Esophagus squamous epithelium (tissue), 4 donors: Measurements from ENCODE around the gene ARHGAP26.

Source experiments
- POLR2A ChIP-seq, 4 donors: fragments of 450-650 bp; IDR thresholded peaks; one replicate each; pipeline ENCODE4 v1.6.1; 2017; ENCODE audit warnings: antibody characterized with exemption in 4 of 4, mild to moderate bottlenecking in 4 of 4, moderate library complexity in 3 of 4
- TF ChIP-seq, protein P1 (sequence below), 6 experiments: fragments of 450-650 bp in 4 of 6; fragments of 200-600 bp in 2 of 6; sonication (generic) in 2 of 6; IDR thresholded peaks; one replicate each; pipeline ENCODE4 v1.5.1; 2016 to 2019; ENCODE audit warnings: antibody characterized with exemption in 6 of 6, mild to moderate bottlenecking in 4 of 6, moderate library complexity in 4 of 6

DNA sequence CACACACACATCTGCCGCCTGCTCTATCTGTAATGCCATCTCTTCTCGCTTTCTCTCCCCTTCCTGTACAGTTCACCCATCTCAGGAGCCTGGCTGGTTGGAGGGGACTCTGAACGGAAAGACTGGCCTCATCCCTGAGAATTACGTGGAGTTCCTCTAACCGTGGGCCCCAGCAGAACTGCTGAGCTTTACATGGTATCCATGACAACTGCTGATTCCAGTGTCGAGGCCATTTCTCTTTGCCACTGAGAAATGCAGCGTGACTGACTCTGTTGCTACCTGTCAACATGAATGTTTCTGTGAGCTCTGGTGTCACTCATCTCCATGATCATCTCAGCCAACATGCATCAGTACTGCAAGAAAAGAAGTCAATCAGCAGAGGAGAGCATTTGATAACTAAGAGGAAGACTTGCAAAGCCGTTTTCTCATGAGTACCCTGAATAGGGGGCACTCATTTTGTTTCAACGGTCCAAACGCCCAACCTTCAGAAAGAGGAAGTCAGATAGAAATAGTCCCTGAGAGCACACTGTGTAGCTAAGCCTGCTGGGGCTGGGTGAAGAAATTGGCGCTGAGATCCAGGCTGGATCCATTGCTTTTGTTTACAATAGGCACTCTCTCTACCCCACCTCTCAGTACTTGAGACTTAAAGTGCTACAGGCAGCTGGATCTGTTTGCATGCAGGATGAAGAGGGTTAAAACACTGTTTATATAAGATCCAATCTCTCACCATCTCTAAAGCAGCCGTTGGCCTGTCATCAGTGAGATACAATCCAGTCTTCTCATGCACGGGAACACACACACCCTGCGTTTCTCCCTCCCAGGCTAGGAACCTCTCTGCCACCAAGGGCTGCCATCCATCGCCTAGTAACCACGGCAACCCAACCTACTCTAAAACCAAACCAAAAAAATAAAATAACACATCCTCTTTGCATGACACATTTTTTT lies 452.4 kb downstream of the ARHGAP26 start:
- no peak for TF ChIP-seq POLR2A (IDR thresholded peaks at IDR 0.05)
- TF ChIP-seq, protein P1, sequence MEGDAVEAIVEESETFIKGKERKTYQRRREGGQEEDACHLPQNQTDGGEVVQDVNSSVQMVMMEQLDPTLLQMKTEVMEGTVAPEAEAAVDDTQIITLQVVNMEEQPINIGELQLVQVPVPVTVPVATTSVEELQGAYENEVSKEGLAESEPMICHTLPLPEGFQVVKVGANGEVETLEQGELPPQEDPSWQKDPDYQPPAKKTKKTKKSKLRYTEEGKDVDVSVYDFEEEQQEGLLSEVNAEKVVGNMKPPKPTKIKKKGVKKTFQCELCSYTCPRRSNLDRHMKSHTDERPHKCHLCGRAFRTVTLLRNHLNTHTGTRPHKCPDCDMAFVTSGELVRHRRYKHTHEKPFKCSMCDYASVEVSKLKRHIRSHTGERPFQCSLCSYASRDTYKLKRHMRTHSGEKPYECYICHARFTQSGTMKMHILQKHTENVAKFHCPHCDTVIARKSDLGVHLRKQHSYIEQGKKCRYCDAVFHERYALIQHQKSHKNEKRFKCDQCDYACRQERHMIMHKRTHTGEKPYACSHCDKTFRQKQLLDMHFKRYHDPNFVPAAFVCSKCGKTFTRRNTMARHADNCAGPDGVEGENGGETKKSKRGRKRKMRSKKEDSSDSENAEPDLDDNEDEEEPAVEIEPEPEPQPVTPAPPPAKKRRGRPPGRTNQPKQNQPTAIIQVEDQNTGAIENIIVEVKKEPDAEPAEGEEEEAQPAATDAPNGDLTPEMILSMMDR (IDR thresholded peaks at IDR 0.05), result no peak
